Testis (tissue), 5 donors: ENCODE data around the gene SCRN1. TPM values are rescaled to one million over a fixed set of nuclear protein-coding genes. Genes with fewer than 3 reads are reported as not detected.
A peak's percentile ranks its signal among the peaks of the same experiment; 100 is the strongest.

Experiments used
- DNase-seq: peaks from one replicate; pipeline ENCODE4 v3.0.0-alpha.2; 2019
- H3K27ac ChIP-seq, 2 donors: fragments of 200-600 bp; sonication (generic); one replicate each; pipeline ENCODE4 v1.5.1; 2019
- H3K27me3 ChIP-seq: fragments of 200-600 bp; sonication (generic); one replicate; pipeline ENCODE4 v1.5.1; 2019
- H3K36me3 ChIP-seq: fragments of 200-600 bp; sonication (generic); one replicate; pipeline ENCODE4 v1.5.1; 2017; ENCODE audit warnings: low read depth; ENCODE audit errors: missing control alignments
- H3K4me1 ChIP-seq: fragments of 200-600 bp; sonication (generic); one replicate; pipeline ENCODE4 v1.5.1; 2019
- H3K4me3 ChIP-seq, 2 donors: fragments of 200-600 bp; sonication (generic); one replicate each; pipeline ENCODE4 v1.5.1; 2017 to 2019
- H3K9me3 ChIP-seq: fragments of 200-600 bp; sonication (generic); one replicate; pipeline ENCODE4 v1.5.1; 2017
- CTCF ChIP-seq, 3 experiments: fragments of 450-650 bp in 2 of 3; fragments of 200-600 bp in 1 of 3; sonication (generic) in 1 of 3; IDR thresholded peaks; one replicate each; pipeline ENCODE4 v1.5.1; 2016 to 2019; ENCODE audit warnings: antibody characterized with exemption in 3 of 3, mild to moderate bottlenecking in 2 of 3, moderate library complexity in 1 of 3
- POLR2A ChIP-seq: fragments of 450-650 bp; IDR thresholded peaks from one replicate; pipeline ENCODE4 v1.6.1; 2017; ENCODE audit warnings: antibody characterized with exemption, mild to moderate bottlenecking, moderate library complexity
- WGBS, 2 donors: methylation state at CpG; one replicate each; pipeline ENCODE4 v1.1.5; 2018; 5-methylcytosine and 5-hydroxymethylcytosine counted together
- intact Hi-C: fragments of 100-400 bp; cut with DNase I; formaldehyde crosslinking; loops from one replicate; pipeline ENCODE4 v1.15.1; 2023; ENCODE audit warnings: low total_unique reads
- long read RNA-seq, 2 donors: transcript quantifications; one replicate each; lab custom pipeline, GENCODE V29; 2026
- polyA plus RNA-seq: library from polyadenylated mRNA; stranded (reverse); fragments of 350-450 nt; fragmentation: Illumina TruSeq; extraction: RNeasy Lipid Tissue Mini Kit (QIAGEN cat#74804); gene quantifications from one replicate; pipeline ENCODE4 v1.2.3, GENCODE V29; 2014; ENCODE audit warnings: low read depth, low replicate concordance; ENCODE audit not compliant: insufficient read depth
- total RNA-seq, 2 donors: library from RNA; depleted of rRNA; stranded (reverse); fragments of >200 nt; gene quantifications; one replicate each; pipeline ENCODE4 v1.2.3, GENCODE V29; 2016

The SCRN1 gene
- total RNA-seq (100 to 1,000 TPM in 1 of 2 donors, 10 to 100 TPM in 1; 78.0 to 107 TPM), polyA plus RNA-seq (56.8 TPM)
- long read RNA-seq, donor 1, full-length matches to known transcripts = 20 of 26 reads
- long read RNA-seq, donor 1, partial matches to known transcripts = 6 of 26 reads
- long read RNA-seq, donor 1, other reads (novel, unspliced or antisense) = 0 of 26 reads
- long read RNA-seq, donor 2, full-length matches to known transcripts = 25 of 25 reads
- long read RNA-seq, donor 2, partial matches to known transcripts = 0 of 25 reads
- long read RNA-seq, donor 2, other reads (novel, unspliced or antisense) = 0 of 25 reads

GRCh38 chr7:29989257-29989995, at the start of gene SCRN1:
SCRN1 (minus strand) TSS chr7:29989801; CDS start chr7:29969067, 20,734 bp downstream.
- Histone ChIP-seq H3K4me1 (peaks cover 4% of the 10 kb centered on the region), H3K27ac (peak within 1 kb of the TSS; percentile 89 to 95), H3K9me3 (no peaks in the 10 kb centered on the region), H3K36me3 (no peaks in the 10 kb centered on the region), H3K4me3 (peak within 1 kb of the TSS; percentile 85 to 100), H3K27me3 (no peaks in the 10 kb centered on the region)
- DNase-seq = peak; percentile 77
- TF ChIP-seq POLR2A = no peak
- no peak for TF ChIP-seq CTCF (IDR thresholded peaks at IDR 0.05)
- intact Hi-C loops = no loop called here
- WGBS, 2 donors = 0 to 1% methylated on average over 23 to 41 of the region's 79 CpGs

- TF ChIP-seq CTCF (IDR thresholded peaks at IDR 0.05) (no peak), POLR2A (no peak)
- H3K27me3 ChIP-seq = no peaks in the 10 kb centered on the region
- H3K4me3 ChIP-seq = no peak overlapping the region
- no peaks in the 10 kb centered on the region for H3K4me1 ChIP-seq
- intact Hi-C loops = no loop called here
- no peaks in the 10 kb centered on the region for H3K9me3 ChIP-seq
- H3K27ac ChIP-seq = no peak overlapping the region
- H3K36me3 ChIP-seq = no peaks in the 10 kb centered on the region
- DNase-seq = no peak
- WGBS, 2 donors = 62 to 76% methylated on average over 3 of the region's 3 CpGs
Measured at GRCh38 chr7:30038196-30038980, 48.8 kb upstream of the SCRN1 start.

GRCh38 chr7:30036220-30036619, 46.6 kb upstream of the SCRN1 start:
- Histone ChIP-seq H3K4me3 (no peak overlapping the region), H3K36me3 (no peaks in the 10 kb centered on the region), H3K27me3 (no peaks in the 10 kb centered on the region), H3K4me1 (no peaks in the 10 kb centered on the region), H3K9me3 (no peaks in the 10 kb centered on the region), H3K27ac (no peak overlapping the region)
- intact Hi-C loops = no loop called here
- TF ChIP-seq CTCF (IDR thresholded peaks at IDR 0.05) (no peak), POLR2A (no peak)
- 88 to 96% methylated on average over 2 of the region's 2 CpGs for WGBS, 2 donors
- no peak for DNase-seq

- intact Hi-C loops = no loop called here
- 92 to 93% methylated on average over 3 of the region's 3 CpGs for WGBS, 2 donors
- DNase-seq = no peak
- H3K36me3 ChIP-seq = no peaks in the 10 kb centered on the region
- H3K9me3 ChIP-seq = no peaks in the 10 kb centered on the region
- TF ChIP-seq CTCF (IDR thresholded peaks at IDR 0.05) (no peak), POLR2A (no peak)
- H3K27me3 ChIP-seq = no peaks in the 10 kb centered on the region
- H3K27ac ChIP-seq = no peak overlapping the region
- peaks cover 6% of the 10 kb centered on the region for H3K4me1 ChIP-seq
- H3K4me3 ChIP-seq = no peak overlapping the region
Measured at GRCh38 chr7:30034501-30034900, 44.9 kb upstream of the SCRN1 start.
